Activated B cell treated with CpG ODN at 0.5 μM for 24 hours (primary cell): ENCODE results near the gene KIF5C. TPM values are rescaled to one million over a fixed set of nuclear protein-coding genes. Genes with fewer than 3 reads are reported as not detected.

Source experiments
- ATAC-seq: fragments of 200-7000 bp; cut with Tn5 transposase; one replicate; pipeline ENCODE4 v1.10.0; 2021; ENCODE audit warnings: low read depth, mild to moderate bottlenecking, moderate library complexity
- CTCF ChIA-PET: fragments of 350-600 bp; sonication (Branson Sonifier 250); formaldehyde crosslinking; loops from one replicate; lab custom pipeline; 2021; ENCODE audit warnings: antibody characterized with exemption; lab: Charles Lee
- POLR2A ChIA-PET: fragments of 350-600 bp; sonication (Branson Sonifier 250); formaldehyde crosslinking; loops from one replicate; lab custom pipeline; 2021; ENCODE audit warnings: antibody characterized with exemption; lab: Charles Lee
- DNase-seq: peaks from one replicate; pipeline ENCODE4 v3.0.0; 2022
- H3K27ac Mint-ChIP-seq: one replicate; pipeline ENCODE4 v1.8.0; 2020; ENCODE audit warnings: mixed read lengths
- H3K27me3 Mint-ChIP-seq: one replicate; pipeline ENCODE4 v1.8.0; 2021; ENCODE audit warnings: mixed read lengths
- H3K36me3 Mint-ChIP-seq: one replicate; pipeline ENCODE4 v1.8.0; 2021; ENCODE audit warnings: low read depth, mixed read lengths
- H3K4me1 Mint-ChIP-seq: one replicate; pipeline ENCODE4 v1.8.0; 2021; ENCODE audit warnings: mixed read lengths
- H3K4me3 Mint-ChIP-seq: one replicate; pipeline ENCODE4 v1.8.0; 2020; ENCODE audit warnings: mild to moderate bottlenecking, mixed read lengths
- H3K9me3 Mint-ChIP-seq: one replicate; pipeline ENCODE4 v1.8.0; 2020; ENCODE audit warnings: mixed read lengths
- intact Hi-C: fragments of 100-400 bp; cut with micrococcal nuclease; formaldehyde crosslinking; loops from one replicate; pipeline ENCODE4 v1.15.1; 2024
- total RNA-seq: library from RNA; stranded (reverse); gene quantifications from 2 replicates; pipeline ENCODE4 v1.2.3, GENCODE V29; 2022
- TF ChIP-seq, protein P1 (sequence below): fragments of 200-600 bp; IDR thresholded peaks from one replicate; pipeline ENCODE4 v1.8.0; 2022; ENCODE audit warnings: antibody characterized with exemption, mild to moderate bottlenecking

KIF5C gene
- 1.4 and 2.6 TPM in 2 replicates for total RNA-seq

DNA sequence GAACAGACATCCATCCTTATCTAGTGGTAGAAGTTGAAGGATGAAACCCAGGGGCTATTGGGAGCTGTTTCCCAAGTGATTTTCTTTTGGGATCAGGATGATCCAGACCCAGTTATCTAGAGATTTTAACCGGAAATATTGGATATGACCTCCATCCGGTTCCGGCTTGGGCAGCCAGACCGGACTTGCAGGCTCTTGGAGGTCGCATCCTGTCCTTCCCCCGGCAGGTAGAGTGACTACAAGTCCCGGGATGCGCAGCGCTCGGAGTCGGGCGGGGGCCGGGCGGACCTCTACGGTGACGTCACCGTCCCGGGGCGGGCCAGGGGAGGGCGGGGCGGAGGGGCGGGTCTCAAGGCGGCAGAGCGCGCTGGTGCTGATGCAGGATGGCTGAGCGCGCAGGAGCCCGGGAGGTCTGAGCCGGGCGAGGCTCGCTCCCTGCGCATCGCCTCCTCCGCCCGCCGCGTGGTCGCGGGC is at the start of gene KIF5C:
Gene KIF5C (plus strand): TSS at position 360 of the 474 bp plus-strand sequence. CDS start 391 bp downstream, outside the sequence.
- Mint-ChIP-seq H3K27ac (no peak within 1 kb of the TSS), H3K4me1 (peaks cover 14% of the 10 kb centered on the region), H3K4me3 (peak within 1 kb of the TSS; percentile 82), H3K27me3 (peaks cover 39% of the 10 kb centered on the region), H3K9me3 (no peaks in the 10 kb centered on the region), H3K36me3 (no peaks in the 10 kb centered on the region)
- CTCF ChIA-PET = no interaction called here
- ATAC-seq (peak; percentile 93), DNase-seq (peak; percentile 68)
- POLR2A ChIA-PET = no interaction called here
- TF ChIP-seq, protein P1, sequence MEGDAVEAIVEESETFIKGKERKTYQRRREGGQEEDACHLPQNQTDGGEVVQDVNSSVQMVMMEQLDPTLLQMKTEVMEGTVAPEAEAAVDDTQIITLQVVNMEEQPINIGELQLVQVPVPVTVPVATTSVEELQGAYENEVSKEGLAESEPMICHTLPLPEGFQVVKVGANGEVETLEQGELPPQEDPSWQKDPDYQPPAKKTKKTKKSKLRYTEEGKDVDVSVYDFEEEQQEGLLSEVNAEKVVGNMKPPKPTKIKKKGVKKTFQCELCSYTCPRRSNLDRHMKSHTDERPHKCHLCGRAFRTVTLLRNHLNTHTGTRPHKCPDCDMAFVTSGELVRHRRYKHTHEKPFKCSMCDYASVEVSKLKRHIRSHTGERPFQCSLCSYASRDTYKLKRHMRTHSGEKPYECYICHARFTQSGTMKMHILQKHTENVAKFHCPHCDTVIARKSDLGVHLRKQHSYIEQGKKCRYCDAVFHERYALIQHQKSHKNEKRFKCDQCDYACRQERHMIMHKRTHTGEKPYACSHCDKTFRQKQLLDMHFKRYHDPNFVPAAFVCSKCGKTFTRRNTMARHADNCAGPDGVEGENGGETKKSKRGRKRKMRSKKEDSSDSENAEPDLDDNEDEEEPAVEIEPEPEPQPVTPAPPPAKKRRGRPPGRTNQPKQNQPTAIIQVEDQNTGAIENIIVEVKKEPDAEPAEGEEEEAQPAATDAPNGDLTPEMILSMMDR = no peak
- intact Hi-C loops = loop anchor here (1.0 to 5.0 kb wide), 4 partner anchors 231 to 1033 kb away; partner anchors contain the start of genes EPC2, MMADHC and ORC4

DNA sequence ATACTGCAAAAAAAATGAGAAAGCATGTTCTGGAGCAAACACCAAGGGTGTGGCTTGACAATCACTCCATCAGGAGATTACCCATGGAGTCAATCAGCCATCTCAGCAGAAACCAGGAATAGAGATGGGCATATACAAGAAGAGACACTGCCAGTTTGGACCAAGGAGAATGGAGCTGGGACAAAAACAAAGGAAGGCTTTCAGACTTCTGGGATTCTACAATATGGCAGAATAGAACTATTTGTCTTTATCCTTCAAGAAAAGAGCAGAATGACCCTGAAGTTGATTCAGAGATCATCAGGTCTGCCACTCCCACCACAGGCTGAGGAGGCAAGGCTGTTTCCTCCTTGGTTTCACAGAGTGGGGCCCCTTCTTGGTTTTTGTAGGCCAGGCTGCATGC is 48.2 kb upstream of the KIF5C start:
- ATAC-seq = no peak
- no peak for DNase-seq
- TF ChIP-seq, protein P1 = no peak
- ChIA-PET CTCF (no interaction called here), POLR2A (no interaction called here)
- no peak overlapping the region for H3K4me3 Mint-ChIP-seq
- intact Hi-C loops = no loop called here
- no peaks in the 10 kb centered on the region for H3K36me3 Mint-ChIP-seq
- no peaks in the 10 kb centered on the region for H3K4me1 Mint-ChIP-seq
- H3K27me3 Mint-ChIP-seq = peaks cover 10% of the 10 kb centered on the region
- peaks cover 2% of the 10 kb centered on the region for H3K9me3 Mint-ChIP-seq
- H3K27ac Mint-ChIP-seq = no peak overlapping the region

DNA sequence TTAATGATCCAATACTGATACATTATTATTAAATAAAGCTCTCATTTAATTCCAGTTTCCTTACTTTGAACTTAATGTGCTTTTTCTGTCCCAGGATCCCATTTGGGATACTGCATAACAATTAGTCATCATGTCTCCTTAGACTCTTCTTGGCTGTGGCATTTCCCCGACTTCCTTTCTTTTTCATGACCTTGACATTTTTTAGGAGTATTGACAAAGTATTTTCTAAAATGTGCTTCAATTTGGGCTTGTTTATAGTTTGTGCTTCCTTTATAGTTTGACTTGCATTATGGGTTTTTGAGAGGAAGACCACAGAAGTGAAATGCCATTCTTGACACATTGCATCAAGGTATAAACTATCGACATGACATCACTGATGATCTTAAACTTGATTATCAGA is 46.1 kb upstream of the KIF5C start:
- H3K4me3 Mint-ChIP-seq = no peak overlapping the region
- peaks cover 8% of the 10 kb centered on the region for H3K27me3 Mint-ChIP-seq
- no peak for ATAC-seq
- H3K27ac Mint-ChIP-seq = no peak overlapping the region
- H3K36me3 Mint-ChIP-seq = no peaks in the 10 kb centered on the region
- TF ChIP-seq, protein P1 = no peak
- POLR2A ChIA-PET = no interaction called here
- peaks cover 2% of the 10 kb centered on the region for H3K9me3 Mint-ChIP-seq
- CTCF ChIA-PET = no interaction called here
- DNase-seq = no peak
- no peaks in the 10 kb centered on the region for H3K4me1 Mint-ChIP-seq
- intact Hi-C loops = no loop called here

DNA sequence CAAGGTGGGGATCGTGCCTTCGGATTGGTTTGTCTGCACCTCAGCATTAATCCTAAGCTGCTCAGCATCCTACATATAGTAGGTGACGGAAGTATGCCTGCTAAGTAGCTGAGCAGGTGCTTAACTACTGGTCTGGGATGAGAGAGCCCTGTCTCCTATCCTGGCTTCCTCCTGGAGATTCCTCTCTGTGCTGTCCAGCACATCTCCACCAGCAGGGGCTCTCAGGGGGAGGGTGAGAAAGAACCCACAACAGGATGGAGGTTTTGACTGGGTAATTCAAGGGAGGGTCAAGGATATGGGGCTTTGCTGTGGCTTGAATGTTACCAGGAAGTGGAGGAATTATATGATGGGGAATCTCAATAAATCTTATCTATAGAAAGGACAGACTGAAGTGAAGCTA is 45.4 kb upstream of the KIF5C start:
- ATAC-seq (no peak), DNase-seq (no peak)
- Mint-ChIP-seq H3K9me3 (peaks cover 2% of the 10 kb centered on the region), H3K36me3 (no peaks in the 10 kb centered on the region), H3K27ac (no peak overlapping the region), H3K4me1 (no peaks in the 10 kb centered on the region), H3K27me3 (peaks cover 8% of the 10 kb centered on the region), H3K4me3 (no peak overlapping the region)
- TF ChIP-seq, protein P1 = no peak
- ChIA-PET CTCF (no interaction called here), POLR2A (no interaction called here)
- intact Hi-C loops = no loop called here

DNA sequence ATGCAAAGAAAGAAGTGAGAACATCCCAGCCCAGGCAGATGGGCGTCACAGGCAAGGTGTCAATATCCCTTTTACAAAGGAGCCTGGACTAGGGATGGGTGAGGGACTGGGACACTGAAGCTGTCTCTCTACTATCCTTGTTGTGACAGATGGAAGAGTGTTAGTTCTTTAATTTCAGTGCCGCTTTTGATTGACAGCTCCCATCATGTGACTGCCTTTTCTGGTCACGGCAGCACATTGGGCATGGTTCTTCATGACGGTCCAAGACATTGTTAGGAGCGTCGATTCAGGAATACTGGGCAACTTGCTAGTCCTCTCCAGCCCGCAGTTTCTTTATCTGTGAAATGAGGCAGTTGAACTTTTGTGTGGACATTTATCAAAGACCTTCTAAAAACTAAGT is 42.4 kb upstream of the KIF5C start:
- no peak overlapping the region for H3K4me3 Mint-ChIP-seq
- ATAC-seq = no peak
- no peaks in the 10 kb centered on the region for H3K9me3 Mint-ChIP-seq
- no peak for DNase-seq
- intact Hi-C loops = no loop called here
- no peak overlapping the region for H3K27ac Mint-ChIP-seq
- POLR2A ChIA-PET = no interaction called here
- CTCF ChIA-PET = no interaction called here
- peaks cover 5% of the 10 kb centered on the region for H3K27me3 Mint-ChIP-seq
- H3K36me3 Mint-ChIP-seq = no peaks in the 10 kb centered on the region
- TF ChIP-seq, protein P1 = no peak
- no peaks in the 10 kb centered on the region for H3K4me1 Mint-ChIP-seq
